Measurements from ENCODE around the gene RNF40.

DNA sequence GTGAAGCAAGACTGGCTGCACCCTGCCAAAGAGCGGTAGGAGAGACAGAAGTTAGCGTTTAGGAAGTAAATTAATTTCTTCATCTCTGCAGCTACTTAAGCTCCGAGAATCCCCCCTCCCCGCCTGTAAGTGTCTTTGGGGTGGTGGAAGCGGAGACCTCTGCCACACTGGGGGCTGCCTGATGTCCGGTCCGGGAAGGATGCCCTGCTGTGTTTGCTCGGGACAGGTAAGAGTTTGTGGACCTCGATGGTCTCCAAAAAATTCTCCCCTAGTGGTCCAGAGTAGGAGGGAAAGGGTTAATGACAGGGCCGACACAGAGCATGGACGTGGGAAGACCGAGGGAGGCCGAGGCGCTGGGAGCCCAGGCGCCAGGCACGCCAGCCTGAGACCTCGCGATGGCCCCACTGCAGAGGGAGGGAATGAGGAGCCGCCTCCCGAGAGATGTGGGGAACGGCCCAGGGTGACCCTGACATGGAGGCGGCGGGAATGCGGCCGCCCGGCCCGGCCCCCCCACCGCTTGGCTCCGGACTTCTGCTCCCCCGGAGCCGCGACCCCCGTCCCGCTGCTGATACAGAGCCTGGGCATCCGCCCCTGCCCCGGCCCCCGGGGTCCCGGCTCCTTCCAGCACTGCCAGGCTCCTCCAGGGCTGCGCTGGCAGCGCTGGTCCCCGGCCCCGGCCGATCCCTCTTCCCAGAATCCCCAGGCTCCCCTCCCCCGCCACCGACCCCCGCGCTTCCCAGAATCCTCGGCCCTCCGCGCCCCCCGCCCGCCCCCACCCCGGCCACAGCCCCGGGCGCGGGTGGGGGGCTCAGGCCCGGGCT, 24.2 kb downstream of the RNF40 start:
- TF ChIP-seq POLR2A (IDR thresholded peaks at IDR 0.05), result no peak
- TF ChIP-seq, protein P1, sequence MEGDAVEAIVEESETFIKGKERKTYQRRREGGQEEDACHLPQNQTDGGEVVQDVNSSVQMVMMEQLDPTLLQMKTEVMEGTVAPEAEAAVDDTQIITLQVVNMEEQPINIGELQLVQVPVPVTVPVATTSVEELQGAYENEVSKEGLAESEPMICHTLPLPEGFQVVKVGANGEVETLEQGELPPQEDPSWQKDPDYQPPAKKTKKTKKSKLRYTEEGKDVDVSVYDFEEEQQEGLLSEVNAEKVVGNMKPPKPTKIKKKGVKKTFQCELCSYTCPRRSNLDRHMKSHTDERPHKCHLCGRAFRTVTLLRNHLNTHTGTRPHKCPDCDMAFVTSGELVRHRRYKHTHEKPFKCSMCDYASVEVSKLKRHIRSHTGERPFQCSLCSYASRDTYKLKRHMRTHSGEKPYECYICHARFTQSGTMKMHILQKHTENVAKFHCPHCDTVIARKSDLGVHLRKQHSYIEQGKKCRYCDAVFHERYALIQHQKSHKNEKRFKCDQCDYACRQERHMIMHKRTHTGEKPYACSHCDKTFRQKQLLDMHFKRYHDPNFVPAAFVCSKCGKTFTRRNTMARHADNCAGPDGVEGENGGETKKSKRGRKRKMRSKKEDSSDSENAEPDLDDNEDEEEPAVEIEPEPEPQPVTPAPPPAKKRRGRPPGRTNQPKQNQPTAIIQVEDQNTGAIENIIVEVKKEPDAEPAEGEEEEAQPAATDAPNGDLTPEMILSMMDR (IDR thresholded peaks at IDR 0.05), result no peak
